HepG2 (cell line): ENCODE results near the gene IQCN. TPM values are rescaled to one million over a fixed set of nuclear protein-coding genes. Genes with fewer than 3 reads are reported as not detected.

Source experiments
- ARID2 ChIP-seq: sonication (generic); formaldehyde crosslinking; IDR thresholded peaks from 2 replicates; pipeline ENCODE4 v1.8.1; 2022; ENCODE audit warnings: mild to moderate bottlenecking, missing genetic modification reagents, borderline replicate concordance
- CBFB ChIP-seq: sonication (generic); formaldehyde crosslinking; IDR thresholded peaks from 2 replicates; pipeline ENCODE4 v1.4.0; 2020; ENCODE audit warnings: missing genetic modification reagents
- CSRNP1 ChIP-seq: sonication (generic); formaldehyde crosslinking; IDR thresholded peaks from 2 replicates; pipeline ENCODE4 v1.8.1; 2023; ENCODE audit warnings: mild to moderate bottlenecking, missing genetic modification reagents
- E2F1 ChIP-seq: sonication (generic); formaldehyde crosslinking; IDR thresholded peaks from 2 replicates; pipeline ENCODE4 v1.5.0; 2020; ENCODE audit warnings: missing genetic modification reagents
- ETV5 ChIP-seq: IDR thresholded peaks from 2 replicates; pipeline ENCODE4 v1.6.1; 2018; ENCODE audit warnings: missing biosample characterization, missing genetic modification reagents, inconsistent platforms, borderline replicate concordance
- FOXC1 ChIP-seq: sonication (generic); formaldehyde crosslinking; IDR thresholded peaks from 2 replicates; pipeline ENCODE4 v1.8.0; 2022; ENCODE audit warnings: mild to moderate bottlenecking, missing genetic modification reagents, borderline replicate concordance
- HDAC2 ChIP-seq: sonication (generic); formaldehyde crosslinking; IDR thresholded peaks from 2 replicates; pipeline ENCODE4 v1.4.0; 2020; ENCODE audit warnings: missing genetic modification reagents
- HOXA5 ChIP-seq: sonication (generic); formaldehyde crosslinking; IDR thresholded peaks from 2 replicates; pipeline ENCODE4 v1.4.0; 2020; ENCODE audit warnings: missing genetic modification reagents
- HOXD1 ChIP-seq: sonication (generic); formaldehyde crosslinking; IDR thresholded peaks from 2 replicates; pipeline ENCODE4 v1.5.0; 2020; ENCODE audit warnings: missing genetic modification reagents
- IRF1 ChIP-seq: sonication (generic); formaldehyde crosslinking; IDR thresholded peaks from 2 replicates; pipeline ENCODE4 v1.4.0; 2020; ENCODE audit warnings: low read depth, mild to moderate bottlenecking, missing genetic modification reagents
- JARID2 ChIP-seq: sonication (generic); formaldehyde crosslinking; IDR thresholded peaks from 2 replicates; pipeline ENCODE4 v1.8.1; 2023; ENCODE audit warnings: missing genetic modification reagents, inconsistent platforms; ENCODE audit not compliant: insufficient replicate concordance
- MEIS1 ChIP-seq: sonication (generic); formaldehyde crosslinking; IDR thresholded peaks from 2 replicates; pipeline ENCODE4 v1.9.0; 2021; ENCODE audit warnings: mild to moderate bottlenecking, missing genetic modification reagents, moderate library complexity, borderline replicate concordance
- NFATC3 ChIP-seq: sonication (generic); formaldehyde crosslinking; IDR thresholded peaks from 2 replicates; pipeline ENCODE4 v1.5.1; 2020; ENCODE audit warnings: mild to moderate bottlenecking, missing genetic modification reagents
- POGZ ChIP-seq: sonication (generic); formaldehyde crosslinking; IDR thresholded peaks from 2 replicates; pipeline ENCODE4 v1.4.0; 2020; ENCODE audit warnings: mild to moderate bottlenecking, missing genetic modification reagents
- SAFB2 ChIP-seq: sonication (generic); formaldehyde crosslinking; IDR thresholded peaks from 2 replicates; pipeline ENCODE4 v1.5.1; 2020; ENCODE audit warnings: missing genetic modification reagents, low read depth, mild to moderate bottlenecking, borderline replicate concordance
- SMYD3 ChIP-seq: sonication (generic); formaldehyde crosslinking; IDR thresholded peaks from 2 replicates; pipeline ENCODE4 v1.8.1; 2023; ENCODE audit warnings: mild to moderate bottlenecking, missing genetic modification reagents
- U2AF1 ChIP-seq: fragments of 200-400 bp; formaldehyde crosslinking; optimal IDR thresholded peaks from 2 replicates; pipeline ENCODE3; 2017; ENCODE audit warnings: mild to moderate bottlenecking, low read depth, low read length
- WIZ ChIP-seq: sonication (generic); formaldehyde crosslinking; IDR thresholded peaks from 2 replicates; pipeline ENCODE4 v1.5.1; 2020; ENCODE audit warnings: mild to moderate bottlenecking, missing genetic modification reagents
- ZFX ChIP-seq: sonication (generic); formaldehyde crosslinking; IDR thresholded peaks from 2 replicates; pipeline ENCODE4 v1.4.0; 2020; ENCODE audit warnings: mild to moderate bottlenecking, low read depth, missing genetic modification reagents, moderate library complexity
- ZMYM3 ChIP-seq: sonication (generic); formaldehyde crosslinking; IDR thresholded peaks from 2 replicates; pipeline ENCODE4 v1.5.1; 2020; ENCODE audit warnings: mild to moderate bottlenecking, missing genetic modification reagents
- ZNF12 ChIP-seq: sonication (generic); formaldehyde crosslinking; IDR thresholded peaks from 2 replicates; pipeline ENCODE4 v1.5.0; 2020; ENCODE audit warnings: missing genetic modification reagents
- ZNF160 ChIP-seq: sonication (generic); formaldehyde crosslinking; IDR thresholded peaks from 2 replicates; pipeline ENCODE4 v1.8.0; 2022; ENCODE audit warnings: mild to moderate bottlenecking, inconsistent platforms, missing genetic modification reagents
- ZNF274 ChIP-seq: sonication (generic); formaldehyde crosslinking; IDR thresholded peaks from 2 replicates; pipeline ENCODE4 v1.5.1; 2020; ENCODE audit warnings: mild to moderate bottlenecking, missing genetic modification reagents
- ZNF333 ChIP-seq: sonication (generic); formaldehyde crosslinking; IDR thresholded peaks from 2 replicates; pipeline ENCODE4 v1.4.0; 2020; ENCODE audit warnings: mild to moderate bottlenecking, missing genetic modification reagents, borderline replicate concordance
- ZNF564 ChIP-seq: sonication (generic); formaldehyde crosslinking; IDR thresholded peaks from 2 replicates; pipeline ENCODE4 v1.8.1; 2023; ENCODE audit warnings: mild to moderate bottlenecking, missing genetic modification reagents
- ZNF572 ChIP-seq: sonication (generic); formaldehyde crosslinking; IDR thresholded peaks from 2 replicates; pipeline ENCODE4 v1.5.1; 2020; ENCODE audit warnings: mild to moderate bottlenecking, missing genetic modification reagents
- ZNF747 ChIP-seq: sonication (generic); formaldehyde crosslinking; IDR thresholded peaks from 2 replicates; pipeline ENCODE4 v1.8.1; 2023; ENCODE audit warnings: missing genetic modification reagents, mild to moderate bottlenecking, borderline replicate concordance
- ZNF839 ChIP-seq: sonication (generic); formaldehyde crosslinking; IDR thresholded peaks from 2 replicates; pipeline ENCODE4 v1.4.0; 2020; ENCODE audit warnings: missing genetic modification reagents, mild to moderate bottlenecking, borderline replicate concordance
- polyA plus RNA-seq, 8 experiments: library from polyadenylated mRNA; depleted of rRNA in 3 of 8; stranded (reverse) in 7 of 8; unstranded in 1 of 8; fragments of >200 nt; fragmentation: Illumina TruSeq in 4 of 8; extraction: Trizol in 4 of 8; gene quantifications; 2 replicates each; pipeline versions ENCODE4 v1.2.1 to v1.2.3, GENCODE V29; 2011 to 2016; ENCODE audit warnings: low read depth in 4 of 8, missing spikeins in 1 of 8, mixed read lengths in 1 of 8; ENCODE audit not compliant: insufficient read depth in 1 of 8
- total RNA-seq, 5 experiments: library from RNA; depleted of rRNA; stranded (reverse); fragments of >200 nt; fragmentation: Illumina TruSeq; extraction: Trizol; gene quantifications; 2 replicates each; pipeline ENCODE4 v1.2.3, GENCODE V29; 2016; ENCODE audit warnings: low read depth in 1 of 5

Gene IQCN
- total and polyA plus RNA-seq, 2 of the 13 experiments (the other 11 are each of a cell fraction or from before 2014, with no cell fraction given) = 0.04 to 0.18 TPM

- no peak for TF ChIP-seq ZNF160 (CRISPR knock-in tag)
- no peak for TF ChIP-seq HOXD1
- peak; percentile 39; the same call in 1 of the 2 replicates for TF ChIP-seq ETV5
- no peak for TF ChIP-seq WIZ
- no peak for TF ChIP-seq ZNF274 (CRISPR knock-in tag)
- 0 out of 2 replicates have a peak, but pooled peaks have one; percentile 44 for TF ChIP-seq ARID2 (CRISPR knock-in tag)
- no peak for TF ChIP-seq SMYD3 (CRISPR knock-in tag)
- no peak for TF ChIP-seq HOXA5 (CRISPR knock-in tag)
- no peak for TF ChIP-seq NFATC3 (CRISPR knock-in tag)
- TF ChIP-seq ZNF564 (CRISPR knock-in tag) = 0 out of 2 replicates have a peak, but pooled peaks have one; percentile 10
- TF ChIP-seq IRF1 (CRISPR knock-in tag) = no peak
- peak; percentile 20; the same call in 1 of the 2 replicates for TF ChIP-seq HDAC2 (CRISPR knock-in tag)
- TF ChIP-seq CSRNP1 (CRISPR knock-in tag) = no peak
- TF ChIP-seq ZNF333 = no peak
- TF ChIP-seq MEIS1 (CRISPR knock-in tag) = no peak
- no peak for TF ChIP-seq JARID2 (CRISPR knock-in tag)
- no peak for TF ChIP-seq ZNF839 (CRISPR knock-in tag)
- peak; percentile 67; the same call in 1 of the 2 replicates for TF ChIP-seq ZMYM3 (CRISPR knock-in tag)
- TF ChIP-seq U2AF1 = no peak
- no peak for TF ChIP-seq FOXC1 (CRISPR knock-in tag)
- TF ChIP-seq E2F1 = no peak
- TF ChIP-seq CBFB (CRISPR knock-in tag) = no peak
- no peak for TF ChIP-seq SAFB2
- TF ChIP-seq ZNF572 (CRISPR knock-in tag) = 0 out of 2 replicates have a peak, but pooled peaks have one; percentile 43
- TF ChIP-seq ZNF12 (CRISPR knock-in tag) = no peak
- no peak for TF ChIP-seq ZNF747 (CRISPR knock-in tag)
- TF ChIP-seq ZFX (CRISPR knock-in tag) = peak; percentile 88
- TF ChIP-seq POGZ (CRISPR knock-in tag) = no peak
These were observed 48.1 kb upstream of the IQCN start (continued) for GRCh38 chr19:18322318-18322758.
